Activated naive CD4-positive, alpha-beta T cell treated with anti-CD3 and anti-CD28 coated beads, Interleukin-2, amount 50 U/mL, for 16 hours (primary cell): ENCODE results near the gene DGKZ.

ENCODE experiments used
- DNase-seq: peaks from one replicate; pipeline ENCODE4 v3.0.0-alpha.2; 2020

The DGKZ gene

GRCh38 chr11:46404476-46405017 lies 57.3 kb downstream of the DGKZ start:
- no peak for DNase-seq

DNA sequence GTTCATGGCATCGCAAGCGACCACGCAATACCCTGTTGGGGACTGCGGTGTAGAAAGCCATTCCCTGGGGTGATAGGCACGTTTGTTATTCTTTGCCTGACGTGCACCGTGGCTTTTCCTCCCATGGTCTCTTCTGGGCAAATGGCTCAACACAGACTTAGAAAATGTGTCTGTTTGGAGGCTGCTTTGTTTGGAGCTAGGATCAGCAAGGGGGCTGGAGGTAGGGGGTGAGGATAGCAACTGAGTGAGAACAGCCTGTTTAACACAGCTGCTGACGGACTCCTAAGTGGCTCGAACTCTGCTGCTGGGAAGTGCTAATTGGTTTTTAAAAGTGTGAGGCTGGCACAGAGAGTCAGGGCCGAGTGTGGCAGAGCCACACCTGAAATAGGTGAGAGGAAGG lies 60.4 kb downstream of the DGKZ start:
- DNase-seq: no peak

DNA sequence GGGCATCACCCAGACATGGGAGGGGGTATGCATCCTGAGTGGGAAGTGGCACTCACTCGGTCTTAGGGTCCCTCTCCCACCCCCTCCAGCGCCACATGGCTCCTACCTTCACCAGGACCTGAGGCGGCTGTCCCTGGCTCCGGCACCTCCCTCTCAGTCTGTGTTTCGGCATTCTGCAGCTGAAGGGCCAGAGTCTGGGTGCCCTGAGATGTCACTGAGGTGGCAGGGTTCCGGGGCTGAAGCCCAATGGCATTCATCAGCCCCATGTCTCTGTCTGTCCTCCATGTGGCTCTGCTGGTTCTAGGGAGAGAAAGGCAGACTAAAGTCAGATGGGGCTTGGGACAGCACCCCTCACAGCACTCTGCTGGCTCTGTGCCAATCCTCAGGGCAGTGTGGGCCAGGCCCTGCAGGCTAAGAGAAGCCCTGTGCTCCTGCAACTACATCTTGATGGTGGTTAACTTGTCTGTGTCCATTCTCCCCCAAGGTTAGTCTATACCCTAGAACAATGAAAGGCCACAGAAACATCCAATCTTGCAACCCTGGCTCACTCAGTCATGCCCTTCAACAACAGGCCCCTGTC lies 61.2 kb downstream of the DGKZ start:
- DNase-seq: no peak

GRCh38 chr11:46410021-46410420 lies 62.8 kb downstream of the DGKZ start:
- DNase-seq: no peak

- DNase-seq: no peak
Measured at GRCh38 chr11:46413760-46414465, 66.7 kb downstream of the DGKZ start.

DNA sequence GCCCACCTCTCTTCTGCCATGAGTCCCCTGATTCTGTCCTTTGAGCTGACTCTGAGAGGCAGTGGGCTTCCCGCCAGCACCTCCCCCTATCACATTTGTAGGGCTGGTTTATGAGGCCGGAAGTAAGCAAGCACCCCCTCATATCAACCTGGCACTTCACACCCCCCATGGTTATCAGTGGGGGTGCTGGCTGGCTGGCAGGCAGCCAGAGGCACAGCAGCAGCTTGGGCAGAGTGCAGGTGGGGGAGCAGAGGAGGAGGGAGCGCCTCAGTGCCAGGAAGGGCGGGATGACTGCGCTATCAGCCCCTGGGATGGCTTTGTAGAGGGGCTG lies 67.2 kb downstream of the DGKZ start:
- DNase-seq: no peak

DNA sequence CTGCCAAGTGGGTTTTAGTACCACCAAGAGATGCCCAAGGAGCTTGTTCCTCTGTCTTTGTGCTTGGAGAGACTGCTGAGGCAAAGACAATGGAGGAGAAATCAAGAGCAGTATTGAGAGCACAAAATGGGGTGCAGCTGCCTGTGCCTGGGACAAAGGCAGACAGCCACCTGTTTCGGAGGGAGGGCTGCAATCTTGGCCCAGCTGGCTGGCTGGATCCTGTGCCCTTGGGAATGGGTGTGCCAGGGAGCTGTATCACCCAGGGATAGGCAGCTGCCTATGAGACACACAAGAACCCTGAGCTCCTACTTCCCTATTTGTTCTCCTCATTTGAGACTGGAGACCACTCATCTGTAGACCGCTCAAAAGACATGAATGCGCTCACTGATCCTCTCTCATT lies 67.6 kb downstream of the DGKZ start:
- DNase-seq: no peak

DNA sequence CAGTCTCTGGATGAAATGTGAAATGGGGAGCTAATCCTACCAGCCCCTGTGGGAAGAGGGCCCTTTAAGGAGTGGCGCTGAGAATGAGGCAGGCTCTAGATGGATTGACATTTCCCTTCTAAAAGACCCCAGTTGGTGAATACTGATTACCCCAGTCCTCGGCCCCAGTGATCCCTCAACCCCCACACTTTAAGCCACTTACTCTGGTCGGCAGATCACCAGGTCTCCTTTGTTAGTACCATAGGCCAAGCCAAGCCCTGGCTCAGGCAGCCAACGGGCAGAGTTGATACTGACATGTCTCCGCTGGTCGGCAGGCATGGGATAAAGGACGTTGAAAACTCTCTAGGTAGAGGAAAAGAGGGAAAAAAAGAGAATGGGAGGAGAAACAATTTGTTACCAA lies 70.4 kb downstream of the DGKZ start:
- no peak for DNase-seq

GRCh38 chr11:46418751-46419150 lies 71.5 kb downstream of the DGKZ start:
- DNase-seq: no peak

GRCh38 chr11:46420513-46420912 lies 73.2 kb downstream of the DGKZ start:
- DNase-seq: no peak

DNA sequence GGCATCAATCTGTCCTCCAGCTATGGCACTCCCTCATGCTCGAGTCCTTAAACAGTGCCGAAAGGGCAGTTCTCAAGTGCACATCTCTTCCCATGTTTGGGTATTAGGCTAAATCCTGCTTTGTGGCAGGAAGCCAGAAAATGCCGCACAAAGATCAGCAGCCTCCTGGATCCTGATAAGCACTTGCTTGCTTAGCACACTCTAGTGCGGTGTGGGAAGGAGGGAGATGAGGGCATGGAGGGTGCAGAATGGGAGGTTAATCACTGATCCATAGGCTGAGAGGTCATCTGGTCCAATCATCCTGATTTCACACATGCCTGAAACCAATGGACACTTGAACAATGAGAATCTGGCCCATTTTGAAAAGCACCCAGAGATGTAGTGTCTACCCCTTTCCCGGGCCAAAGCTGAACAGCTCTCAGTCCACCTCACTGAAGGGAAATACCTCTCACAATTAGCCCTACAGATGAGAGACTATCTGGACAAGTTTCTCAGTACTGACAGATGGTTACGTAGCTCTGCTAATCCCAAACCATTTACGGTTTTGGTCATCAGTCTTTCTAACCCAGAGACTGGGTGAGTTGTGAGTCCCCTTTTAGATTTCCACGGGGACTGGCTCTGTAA lies 74.1 kb downstream of the DGKZ start:
- no peak for DNase-seq

DNA sequence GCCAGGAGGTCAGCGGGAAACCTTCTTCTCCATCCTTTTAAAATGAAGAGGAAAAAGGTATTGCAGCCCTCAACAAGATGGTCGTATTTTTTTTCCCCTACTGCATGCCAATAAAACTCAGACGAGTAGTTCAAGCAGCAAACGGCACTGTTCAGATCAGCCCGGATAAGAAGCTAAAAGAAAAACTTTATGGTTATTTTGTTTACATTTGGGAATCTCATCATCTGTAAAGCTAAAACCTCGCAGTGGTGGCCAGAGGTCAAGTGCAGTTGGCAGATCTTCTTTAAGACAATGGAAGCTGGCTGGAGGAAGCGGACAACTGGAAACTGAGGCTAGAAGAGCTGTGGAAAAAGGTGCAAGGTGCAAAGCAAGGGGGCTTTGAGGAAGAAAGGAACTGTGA lies 75.3 kb downstream of the DGKZ start:
- DNase-seq: no peak

DNA sequence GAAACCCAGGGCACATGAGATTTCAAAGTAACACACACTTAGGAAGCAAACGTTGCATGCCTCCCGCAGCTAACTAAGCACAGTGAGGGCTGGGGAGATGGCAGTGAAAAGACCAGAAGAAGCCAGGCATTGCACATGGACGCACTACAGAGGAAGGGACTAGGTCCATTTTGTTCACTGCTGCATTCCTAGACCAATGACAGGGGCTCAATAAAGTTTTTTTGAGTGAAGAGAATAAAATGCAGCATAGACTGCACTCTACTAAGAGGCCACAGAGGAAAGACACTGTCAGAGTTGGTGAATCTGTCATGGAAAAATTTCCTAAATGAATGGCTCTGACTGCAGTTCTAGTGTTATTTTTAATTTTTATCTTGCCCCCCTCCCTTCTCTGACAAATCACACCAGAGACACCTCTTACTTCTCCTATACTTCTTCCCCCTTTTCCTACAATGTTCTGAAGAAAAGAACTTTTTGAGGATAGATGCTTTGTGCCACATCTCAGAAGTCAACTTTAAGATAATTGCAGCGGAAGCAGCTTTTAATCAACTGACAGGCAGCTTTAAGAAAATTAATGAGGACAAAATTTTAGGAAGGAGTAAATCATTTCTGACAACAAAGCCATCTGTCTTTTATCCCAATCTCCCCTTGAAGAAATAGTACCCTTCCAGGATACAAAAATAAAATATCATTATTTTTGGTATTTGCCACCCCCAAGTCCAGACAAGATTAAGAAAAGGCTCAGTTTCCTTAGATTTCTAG lies 79.1 kb downstream of the DGKZ start:
- DNase-seq: no peak

DNA sequence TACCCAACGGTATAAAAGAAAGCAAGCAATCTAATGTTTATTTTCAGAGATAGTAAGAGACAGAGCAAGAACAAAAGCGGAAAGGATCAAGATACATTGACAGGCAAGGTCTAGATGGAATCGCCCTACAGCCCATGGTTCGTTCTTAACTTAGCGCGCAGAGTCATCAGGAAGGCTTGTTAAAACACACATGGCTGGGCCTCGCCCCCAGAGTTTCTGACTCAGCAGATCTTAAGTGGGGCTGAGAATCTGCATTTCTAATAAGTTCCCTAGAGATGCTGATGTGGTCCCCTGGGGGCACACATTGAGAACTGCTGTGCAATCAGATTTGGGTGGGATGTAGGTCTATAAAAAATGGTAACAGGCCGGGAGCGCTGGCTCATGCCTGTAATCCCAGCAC lies 80.1 kb downstream of the DGKZ start:
- DNase-seq: no peak

DNA sequence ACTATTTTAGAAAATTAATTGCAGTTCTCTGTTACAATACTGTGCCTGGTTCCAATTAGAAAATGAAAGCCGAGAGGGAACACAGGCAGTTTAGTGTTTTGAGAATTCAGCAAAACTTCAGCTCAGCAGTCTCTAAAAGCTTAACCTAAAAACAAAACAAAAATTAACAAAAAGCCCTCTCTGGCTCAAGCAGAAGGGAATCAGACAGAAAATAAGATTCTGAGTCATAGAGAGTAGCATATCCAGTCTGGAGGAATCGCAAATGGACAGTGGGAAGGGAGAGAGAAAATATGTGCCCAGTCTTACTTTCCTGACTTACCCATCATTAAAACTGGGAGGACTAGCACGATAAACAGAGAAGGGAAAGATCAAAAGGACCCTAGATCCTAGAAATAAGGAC lies 82.5 kb downstream of the DGKZ start:
- no peak for DNase-seq
